GM12874 (cell line): ENCODE data around the gene OCEL1.

Source experiments
- TF ChIP-seq, protein P1 (sequence below): IDR thresholded peaks from 2 replicates; pipeline ENCODE4 v1.5.1; 2011; ENCODE audit warnings: low read depth, mild to moderate bottlenecking, control low read depth, low read length, moderate library complexity; ENCODE audit not compliant: insufficient read depth

OCEL1 gene

DNA sequence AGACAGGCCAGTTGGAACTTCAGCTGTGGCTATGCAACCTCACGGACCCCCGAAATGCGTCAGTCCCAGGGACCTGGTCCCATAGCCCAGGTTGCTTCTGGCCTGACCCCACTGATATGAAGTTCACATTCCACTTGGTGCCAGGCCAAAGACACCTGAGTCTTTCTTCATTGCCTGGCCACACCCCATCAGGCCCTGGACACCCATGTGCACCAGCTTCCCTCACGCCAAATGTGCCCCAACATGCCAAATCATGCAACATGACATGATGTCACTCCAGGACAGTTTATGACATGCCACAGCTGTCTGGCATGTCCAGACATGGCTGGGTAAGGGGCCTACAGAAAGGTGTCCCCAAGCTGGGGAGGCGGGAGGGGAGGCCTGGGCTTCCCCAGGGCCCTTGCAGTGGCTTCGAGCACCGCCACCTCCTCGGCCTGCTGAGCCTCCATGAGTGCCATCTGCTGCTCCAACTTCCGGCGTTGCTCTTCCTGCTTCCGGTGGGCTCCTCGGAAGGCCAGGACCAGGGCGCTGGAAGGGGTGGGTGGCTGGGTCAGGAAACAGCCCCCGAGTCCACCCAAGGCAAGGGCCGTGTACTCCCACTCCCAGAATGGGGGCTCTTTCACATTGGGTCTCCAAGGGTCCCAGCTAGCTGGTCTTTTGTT lies 24.0 kb downstream of the OCEL1 start:
- TF ChIP-seq, protein P1, sequence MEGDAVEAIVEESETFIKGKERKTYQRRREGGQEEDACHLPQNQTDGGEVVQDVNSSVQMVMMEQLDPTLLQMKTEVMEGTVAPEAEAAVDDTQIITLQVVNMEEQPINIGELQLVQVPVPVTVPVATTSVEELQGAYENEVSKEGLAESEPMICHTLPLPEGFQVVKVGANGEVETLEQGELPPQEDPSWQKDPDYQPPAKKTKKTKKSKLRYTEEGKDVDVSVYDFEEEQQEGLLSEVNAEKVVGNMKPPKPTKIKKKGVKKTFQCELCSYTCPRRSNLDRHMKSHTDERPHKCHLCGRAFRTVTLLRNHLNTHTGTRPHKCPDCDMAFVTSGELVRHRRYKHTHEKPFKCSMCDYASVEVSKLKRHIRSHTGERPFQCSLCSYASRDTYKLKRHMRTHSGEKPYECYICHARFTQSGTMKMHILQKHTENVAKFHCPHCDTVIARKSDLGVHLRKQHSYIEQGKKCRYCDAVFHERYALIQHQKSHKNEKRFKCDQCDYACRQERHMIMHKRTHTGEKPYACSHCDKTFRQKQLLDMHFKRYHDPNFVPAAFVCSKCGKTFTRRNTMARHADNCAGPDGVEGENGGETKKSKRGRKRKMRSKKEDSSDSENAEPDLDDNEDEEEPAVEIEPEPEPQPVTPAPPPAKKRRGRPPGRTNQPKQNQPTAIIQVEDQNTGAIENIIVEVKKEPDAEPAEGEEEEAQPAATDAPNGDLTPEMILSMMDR: no peak

DNA sequence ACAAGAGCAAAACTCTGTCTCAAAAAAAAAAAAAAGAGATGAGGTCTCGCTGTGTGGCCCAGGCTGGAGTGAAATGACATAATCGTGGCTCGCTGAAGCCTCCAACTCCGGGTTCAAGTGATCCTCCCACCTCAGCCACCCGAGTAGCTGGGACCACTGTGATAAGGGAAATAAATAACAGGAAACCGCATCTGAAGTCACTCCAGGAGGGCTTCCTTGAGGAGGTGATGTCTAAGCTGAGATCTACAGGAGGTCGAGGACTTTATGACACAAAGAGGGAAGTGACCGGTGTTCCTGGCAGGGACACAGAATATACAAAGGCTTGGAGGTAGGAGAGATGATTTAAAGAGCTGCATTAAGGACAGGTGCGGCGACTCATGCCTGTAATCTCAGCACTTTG lies 28.6 kb downstream of the OCEL1 start:
- TF ChIP-seq, protein P1: no peak

DNA sequence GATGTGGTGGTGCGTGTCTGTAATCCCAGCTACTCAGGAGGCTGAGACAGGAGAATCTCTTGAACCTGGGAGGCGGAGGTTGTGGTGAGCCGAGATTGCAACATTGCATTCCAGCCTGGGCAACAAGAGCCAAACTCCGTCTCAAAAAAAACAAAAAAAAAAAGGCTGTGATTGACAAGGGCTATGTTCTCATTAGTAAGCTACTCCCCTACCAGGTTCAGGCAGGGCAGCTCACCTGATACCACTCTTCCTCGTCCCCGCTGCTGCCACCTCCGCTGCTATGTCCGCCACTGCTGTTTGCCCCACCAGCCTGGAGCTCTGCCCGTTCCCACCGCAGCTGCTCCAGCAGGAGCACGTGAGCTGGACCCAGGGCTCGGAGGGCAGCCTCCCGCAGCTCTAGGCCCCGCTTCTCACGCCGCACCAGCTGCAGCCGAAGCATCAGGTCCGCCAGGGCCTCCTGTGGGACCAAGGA lies 29.2 kb downstream of the OCEL1 start:
- TF ChIP-seq, protein P1: no peak

DNA sequence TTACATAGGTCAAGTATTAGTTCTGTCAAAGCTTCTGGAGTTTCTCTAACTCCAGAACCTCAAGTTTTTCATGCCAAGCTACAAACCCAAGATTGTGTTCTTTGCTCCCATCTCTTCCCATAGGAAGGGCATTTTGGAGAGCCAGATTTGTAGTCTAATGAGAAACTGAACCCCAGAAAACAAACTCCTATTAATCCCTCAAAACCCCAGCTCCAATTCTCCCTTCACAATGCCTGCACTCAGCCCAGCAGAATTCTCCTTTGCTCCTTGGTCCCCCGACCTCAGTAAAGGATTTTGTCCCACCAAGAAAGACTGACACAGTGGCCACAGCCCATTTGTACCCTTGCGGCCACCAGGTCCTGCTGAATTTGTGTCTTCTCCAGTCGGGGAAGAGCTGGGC lies 30.1 kb downstream of the OCEL1 start:
- TF ChIP-seq, protein P1: no peak

DNA sequence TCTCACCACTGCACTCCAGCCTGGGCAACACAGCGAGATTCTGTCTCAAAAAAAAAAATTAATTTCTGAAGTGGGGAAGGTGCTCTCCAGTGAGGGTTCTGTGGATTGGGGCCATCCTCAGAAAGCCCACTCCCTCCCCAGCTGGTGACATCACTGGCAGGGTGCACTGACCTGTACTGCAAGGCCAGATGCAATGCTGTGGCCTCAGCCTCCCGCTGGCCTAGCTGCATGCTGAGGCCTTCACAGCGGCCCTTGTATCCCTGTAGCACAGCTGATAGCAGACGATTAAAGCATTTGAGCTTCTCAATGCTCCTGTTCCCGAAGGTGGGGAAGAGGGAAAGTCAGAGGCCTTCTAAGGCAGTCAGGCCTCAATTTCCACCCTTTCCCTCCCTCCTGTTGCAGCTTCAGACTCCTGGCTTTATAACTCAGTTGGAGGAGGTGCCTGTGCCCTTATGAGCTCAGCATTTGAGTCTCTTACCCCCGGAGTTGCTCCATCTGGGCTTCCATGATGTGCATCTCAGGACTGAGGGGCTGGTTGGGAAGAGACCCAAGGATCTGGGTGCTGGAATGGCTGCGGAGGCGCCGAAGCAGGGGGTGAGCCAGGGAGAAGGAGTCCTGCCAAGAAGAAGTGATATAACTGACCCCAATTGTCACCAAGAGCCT lies 33.2 kb downstream of the OCEL1 start:
- TF ChIP-seq, protein P1: no peak

DNA sequence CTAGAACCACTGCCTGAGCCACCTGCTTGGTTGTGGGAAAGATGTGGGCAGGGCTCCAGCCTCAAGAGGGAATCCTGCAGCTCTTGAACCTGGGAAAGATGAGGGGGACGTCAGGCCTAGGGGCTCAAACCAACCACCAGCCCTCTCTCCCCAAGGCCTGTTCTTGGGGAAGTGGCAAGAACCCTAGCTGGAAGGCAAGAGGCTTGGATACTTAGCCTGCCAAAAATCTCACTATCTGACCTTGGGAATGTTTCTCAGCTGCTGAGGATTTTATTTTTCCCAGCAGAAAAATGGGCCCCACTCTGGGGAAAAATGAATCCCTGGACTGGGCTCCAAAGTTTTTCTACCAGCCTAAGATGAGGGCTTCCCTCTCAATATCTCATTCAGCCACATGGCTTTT lies 33.9 kb downstream of the OCEL1 start:
- TF ChIP-seq, protein P1: no peak

DNA sequence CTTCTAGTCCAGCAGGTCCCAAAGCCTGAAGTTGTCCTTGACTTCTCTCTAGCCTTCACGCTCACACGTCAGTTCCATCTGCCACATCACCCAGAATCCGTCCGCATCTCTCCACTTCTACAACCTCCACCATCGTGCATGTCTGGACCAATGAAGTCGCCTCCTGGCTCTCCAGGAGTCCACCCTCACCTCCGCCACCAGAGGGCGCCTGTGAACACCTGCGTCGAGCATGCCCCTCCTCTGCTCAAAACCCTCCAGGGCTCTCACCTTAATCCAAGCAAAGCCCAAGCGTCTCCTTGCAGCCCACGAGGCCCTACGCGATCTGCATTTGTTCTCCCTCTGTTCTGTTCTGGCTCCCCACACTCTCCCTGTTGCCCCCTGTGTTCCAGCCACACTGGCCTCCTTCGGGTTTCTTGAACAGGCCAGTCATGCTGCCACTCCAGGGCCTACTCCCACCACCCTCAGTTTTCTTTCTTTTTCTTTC lies 34.9 kb downstream of the OCEL1 start:
- TF ChIP-seq, protein P1: peak; percentile 98
